ENCODE results near the gene SKA2. TPM values are rescaled to one million over a fixed set of nuclear protein-coding genes. Genes with fewer than 3 reads are reported as not detected.
A peak's percentile ranks its signal among the peaks of the same experiment; 100 is the strongest.

SKA2 gene
- total RNA-seq, 1 experiment from 2014 or later, result 65.6 TPM

DNA sequence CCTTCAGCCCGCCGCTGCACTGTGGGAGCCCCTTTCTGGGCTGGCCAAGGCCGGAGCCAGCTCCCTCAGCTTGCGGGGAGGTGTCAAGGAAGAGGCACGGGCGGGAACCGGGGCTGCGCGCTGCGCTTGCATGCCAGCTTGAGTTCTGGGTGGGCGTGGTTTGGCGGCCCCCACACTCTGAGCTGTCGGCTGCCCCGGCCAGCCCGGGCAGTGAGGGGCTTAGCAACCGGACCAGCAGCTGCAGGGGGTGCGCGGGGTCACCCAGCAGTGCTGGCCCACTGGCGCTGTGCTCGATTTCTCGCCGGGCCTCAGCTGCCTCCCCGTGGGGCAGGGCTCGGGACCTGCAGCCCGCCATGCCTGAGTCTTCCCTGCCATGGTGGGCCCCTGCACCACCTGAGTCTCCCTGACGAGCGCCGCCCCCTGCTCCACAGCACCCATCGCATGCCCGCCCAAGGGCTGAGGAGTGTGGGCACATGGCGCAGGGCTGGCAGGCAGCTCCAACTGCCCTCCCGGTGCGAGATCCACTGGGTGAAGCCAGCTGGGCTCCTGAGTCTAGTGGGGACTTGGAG, 17.5 kb upstream of the SKA2 start:
- H3F3A ChIP-seq (ENCODE audit: insufficient read depth, low read depth), result no peaks in the 10 kb centered on the region
- BruUV-seq (replicated peaks), result no TSS peak
- peaks cover 6% of the 10 kb centered on the region; the same call in 1 of the 2 replicates for H3K36me3 ChIP-seq (ENCODE audit: low read depth)
- TF ChIP-seq CTCF (conservative IDR thresholded peaks at IDR 0.05) (no peak), EZH2 (IDR thresholded peaks at IDR 0.05; ENCODE audit: low read depth) (no peak)
- H3K27ac ChIP-seq, result no peak overlapping the region
- DNase-seq, result no peak
- no peak overlapping the region for H3K4me3 ChIP-seq
- H3K4me2 ChIP-seq, result no peak overlapping the region
- CTCF ChIA-PET, result no interaction called here
- H3K9me2 ChIP-seq (ENCODE audit: insufficient read depth), result no peaks in the 10 kb centered on the region
- POLR2A ChIA-PET (ENCODE audit: unreplicated experiment), result no interaction called here
- intact Hi-C loops (cut with micrococcal nuclease; ENCODE audit: unreplicated experiment), result no loop called here
- no peaks in the 10 kb centered on the region for H4K20me1 ChIP-seq (ENCODE audit: insufficient read depth)
- H2AFZ ChIP-seq, result no peak overlapping the region
- peaks cover 12% of the 10 kb centered on the region for H3K79me2 ChIP-seq (ENCODE audit: low read depth)
- no peaks in the 10 kb centered on the region for H3K27me3 ChIP-seq (ENCODE audit: insufficient read depth, low read depth)
- H3K9me3 ChIP-seq (ENCODE audit: insufficient read depth, low read depth), result no peaks in the 10 kb centered on the region
- no peaks in the 10 kb centered on the region for H3K4me1 ChIP-seq (replicated peaks; ENCODE audit: insufficient read depth)

DNA sequence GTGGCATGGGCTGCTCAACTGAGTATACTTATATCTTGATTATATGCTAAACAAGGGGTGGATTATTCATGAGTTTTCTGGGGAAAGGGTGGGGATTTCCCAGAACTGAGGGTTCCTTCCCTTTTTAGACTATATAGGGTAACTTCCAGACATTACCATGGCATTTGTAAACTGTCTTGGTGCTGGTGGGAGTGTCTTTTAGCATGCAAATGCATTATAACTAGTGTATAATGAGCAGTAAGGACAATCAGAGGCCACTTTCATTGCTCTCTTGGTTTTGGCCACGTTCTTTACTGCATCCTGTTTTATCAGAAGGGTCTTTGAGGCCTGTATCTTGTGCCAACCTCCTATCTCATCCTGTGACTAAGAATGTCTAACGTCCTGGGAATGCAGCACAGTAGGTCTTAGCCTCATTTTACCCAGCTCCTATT, 12.6 kb upstream of the SKA2 start:
- no TSS peak for BruUV-seq (replicated peaks)
- TF ChIP-seq EZH2 (IDR thresholded peaks at IDR 0.05; ENCODE audit: low read depth) (no peak), CTCF (conservative IDR thresholded peaks at IDR 0.05) (no peak)
- no peaks in the 10 kb centered on the region for H3F3A ChIP-seq (ENCODE audit: insufficient read depth, low read depth)
- H3K4me2 ChIP-seq, result no peak overlapping the region
- no peaks in the 10 kb centered on the region for H3K27me3 ChIP-seq (ENCODE audit: insufficient read depth, low read depth)
- H3K79me2 ChIP-seq (ENCODE audit: low read depth), result peaks cover 51% of the 10 kb centered on the region
- no peak overlapping the region for H3K4me3 ChIP-seq
- no peak overlapping the region for H3K27ac ChIP-seq
- intact Hi-C loops (cut with micrococcal nuclease; ENCODE audit: unreplicated experiment), result no loop called here
- no peak for DNase-seq
- no peaks in the 10 kb centered on the region for H4K20me1 ChIP-seq (ENCODE audit: insufficient read depth)
- H3K9me2 ChIP-seq (ENCODE audit: insufficient read depth), result no peaks in the 10 kb centered on the region
- H2AFZ ChIP-seq, result no peak overlapping the region
- H3K4me1 ChIP-seq (replicated peaks; ENCODE audit: insufficient read depth), result no peaks in the 10 kb centered on the region
- H3K9me3 ChIP-seq (ENCODE audit: insufficient read depth, low read depth), result no peaks in the 10 kb centered on the region
- CTCF ChIA-PET, result no interaction called here
- POLR2A ChIA-PET (ENCODE audit: unreplicated experiment), result no interaction called here
- H3K36me3 ChIP-seq (ENCODE audit: low read depth), result peaks cover 6% of the 10 kb centered on the region; the same call in 1 of the 2 replicates

DNA sequence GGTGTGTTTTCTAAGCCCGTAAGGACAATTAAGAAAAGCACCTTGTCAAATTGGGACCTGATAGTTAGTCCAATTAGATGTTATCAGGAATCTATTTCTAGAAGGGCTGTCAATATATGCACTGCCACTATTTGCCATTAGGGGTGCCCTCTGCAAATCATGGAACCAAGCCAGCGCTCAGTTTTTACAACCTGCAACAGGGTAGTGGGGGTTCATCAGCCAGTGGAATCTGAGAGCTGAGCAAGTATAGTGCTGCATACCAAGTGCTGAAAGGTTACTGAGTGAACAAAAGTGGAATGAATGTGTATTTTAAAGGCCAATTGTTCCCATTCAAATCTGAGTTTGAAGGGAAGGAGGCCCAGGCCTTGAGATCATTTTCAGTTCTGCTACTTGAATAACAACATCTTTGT, 11.0 kb upstream of the SKA2 start:
- CTCF ChIA-PET, result no interaction called here
- intact Hi-C loops (cut with micrococcal nuclease; ENCODE audit: unreplicated experiment), result no loop called here
- no TSS peak for BruUV-seq (replicated peaks)

More for the DNA sequence above, 11.0 kb upstream of the SKA2 start:
- H4K20me1 ChIP-seq (ENCODE audit: insufficient read depth), result no peaks in the 10 kb centered on the region
- no peak for TF ChIP-seq EZH2 (IDR thresholded peaks at IDR 0.05; ENCODE audit: low read depth)
- peak; percentile 84 for TF ChIP-seq CTCF (conservative IDR thresholded peaks at IDR 0.05)
- H3F3A ChIP-seq (ENCODE audit: insufficient read depth, low read depth), result no peaks in the 10 kb centered on the region
- H2AFZ ChIP-seq, result no peak overlapping the region
- DNase-seq, result peak in 1 of 2 experiments; percentile 22
- H3K36me3 ChIP-seq (ENCODE audit: low read depth), result no peaks in the 10 kb centered on the region
- H3K9me2 ChIP-seq (ENCODE audit: insufficient read depth), result no peaks in the 10 kb centered on the region
- POLR2A ChIA-PET (ENCODE audit: unreplicated experiment), result interaction anchor here (0.7 kb wide), 1 partner anchor 526 kb away, joined by 3 read pairs; no protein-coding TSS in a partner anchor
- no peaks in the 10 kb centered on the region for H3K9me3 ChIP-seq (ENCODE audit: insufficient read depth, low read depth)
- peaks cover 64% of the 10 kb centered on the region for H3K79me2 ChIP-seq (ENCODE audit: low read depth)
- no peaks in the 10 kb centered on the region for H3K27me3 ChIP-seq (ENCODE audit: insufficient read depth, low read depth)
- no peak overlapping the region for H3K27ac ChIP-seq
- H3K4me3 ChIP-seq, result no peak overlapping the region
- H3K4me2 ChIP-seq, result no peak overlapping the region
- no peaks in the 10 kb centered on the region for H3K4me1 ChIP-seq (replicated peaks; ENCODE audit: insufficient read depth)
